ENCODE measurements around the gene CANT1.

- TF ChIP-seq EZH2 (IDR thresholded peaks at IDR 0.05; ENCODE audit: insufficient read depth, low read length) (no peak), CTCF (IDR thresholded peaks at IDR 0.05; ENCODE audit: insufficient read depth, low read depth, low read length) (no peak)
These were observed 15.4 kb downstream of the CANT1 start for GRCh38 chr17:78993981-78994671.

Data from astrocyte (in vitro differentiated cells and primary cell).